HG02938 (cell line): ENCODE results near the gene CEP85L.

Experiments
- ATAC-seq: cut with Tn5 transposase; IDR thresholded peaks from one replicate; pipeline ENCODE4 v1.9.1; 2021; ENCODE audit warnings: mild to moderate bottlenecking, moderate library complexity; ENCODE audit not compliant: unreplicated experiment

The CEP85L gene

DNA sequence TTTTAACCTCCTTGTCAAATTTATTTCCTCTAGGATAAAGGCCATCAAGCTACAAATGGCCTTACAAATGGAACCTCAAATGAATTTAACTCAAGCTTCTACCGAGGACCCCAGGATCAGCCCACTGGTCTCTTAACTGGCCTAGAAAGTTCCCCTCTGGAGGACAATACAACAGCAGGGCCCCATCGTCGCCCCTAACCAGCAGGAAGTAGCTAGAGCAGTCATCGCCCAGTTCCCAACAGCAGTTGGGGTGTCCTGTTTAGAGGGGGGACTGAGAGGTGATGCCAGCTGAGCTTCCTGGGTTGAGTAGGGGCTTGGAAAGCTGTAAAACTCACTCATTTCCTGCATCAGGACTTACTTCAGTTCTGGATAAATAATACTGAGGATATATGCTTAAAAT lies 25.6 kb downstream of the CEP85L start:
- no peak for ATAC-seq

DNA sequence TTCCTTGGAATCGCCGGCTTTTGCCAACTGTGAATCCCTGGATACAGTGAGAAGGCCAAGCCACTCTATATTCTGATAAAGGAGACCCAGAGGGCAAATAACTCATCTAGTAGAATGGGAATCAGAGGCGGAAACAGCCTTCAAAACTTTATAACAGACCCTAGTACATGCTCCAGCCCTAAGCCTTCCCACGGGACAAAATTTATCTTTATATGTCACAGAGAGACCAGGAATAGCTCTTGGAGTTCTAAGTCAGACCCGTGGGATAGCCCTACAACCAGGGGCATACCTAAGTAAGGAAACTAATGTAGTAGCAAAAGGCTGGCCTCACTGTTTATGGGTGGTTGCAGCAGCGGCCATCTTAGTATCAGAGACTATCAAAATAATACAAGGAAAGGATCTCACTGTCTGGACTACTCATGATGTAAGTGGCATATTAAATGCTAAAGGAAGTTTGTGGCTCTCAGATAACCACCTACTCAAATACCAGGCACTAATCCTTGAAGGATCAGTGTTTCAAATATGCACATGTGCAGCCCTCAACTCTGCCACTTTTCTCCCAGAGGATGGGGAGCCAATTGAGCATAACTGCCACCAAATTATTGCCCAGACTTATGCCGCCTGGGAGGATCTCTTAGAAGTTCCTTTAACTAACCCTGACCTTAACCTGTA lies 29.5 kb downstream of the CEP85L start:
- ATAC-seq, result no peak

DNA sequence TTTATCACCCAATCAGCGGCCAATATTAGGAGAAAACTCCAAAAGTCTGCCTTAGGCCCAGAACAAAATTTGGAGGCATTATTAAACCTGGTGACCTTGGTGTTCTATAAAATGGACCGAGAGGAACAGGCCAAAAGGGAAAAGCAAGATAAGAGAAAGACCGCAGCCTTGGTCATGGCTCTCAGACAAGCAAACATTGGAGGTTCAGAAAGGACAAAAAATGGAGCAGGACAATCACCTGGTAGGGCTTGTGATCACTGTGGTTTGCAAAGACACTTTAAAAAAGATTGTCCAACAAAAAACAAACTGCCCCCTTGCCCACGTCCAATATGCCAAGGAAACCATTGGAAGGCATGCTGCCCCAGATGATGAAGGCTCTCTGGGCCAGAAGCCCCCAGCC lies 31.2 kb downstream of the CEP85L start:
- ATAC-seq, result no peak

DNA sequence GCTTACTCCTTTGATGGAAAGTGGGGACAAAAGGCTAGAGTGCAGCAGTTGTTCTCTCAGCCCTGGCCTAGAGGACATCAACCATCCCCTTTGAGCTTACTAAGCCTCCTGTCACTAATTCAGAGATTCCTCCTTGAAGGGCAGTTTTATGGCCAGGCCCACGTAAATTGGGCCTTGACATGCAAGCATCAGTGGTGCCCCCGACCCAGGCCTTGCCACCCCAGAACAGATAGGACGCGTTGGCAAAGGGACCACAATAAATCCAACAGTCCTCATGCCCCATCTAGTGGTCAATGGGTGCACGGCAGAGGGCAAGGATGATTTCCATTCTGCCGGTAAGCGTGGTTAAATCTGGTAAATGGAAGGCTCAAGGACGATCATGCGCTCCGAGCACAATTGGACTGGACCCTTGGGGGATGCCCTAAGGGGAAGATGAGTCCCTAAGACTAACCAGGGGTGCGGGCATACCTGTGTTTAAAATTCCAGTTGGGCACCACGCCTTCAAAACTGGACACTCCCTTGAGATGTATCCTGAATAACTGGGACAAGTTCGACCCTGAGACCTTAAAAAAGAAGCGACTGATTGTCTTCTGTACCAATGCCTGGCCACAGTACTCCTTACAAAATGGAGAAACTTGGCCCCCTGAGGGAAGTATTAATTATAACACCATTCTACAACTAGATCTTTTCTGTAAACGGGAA lies 32.6 kb downstream of the CEP85L start:
- ATAC-seq, result peak; percentile 95

DNA sequence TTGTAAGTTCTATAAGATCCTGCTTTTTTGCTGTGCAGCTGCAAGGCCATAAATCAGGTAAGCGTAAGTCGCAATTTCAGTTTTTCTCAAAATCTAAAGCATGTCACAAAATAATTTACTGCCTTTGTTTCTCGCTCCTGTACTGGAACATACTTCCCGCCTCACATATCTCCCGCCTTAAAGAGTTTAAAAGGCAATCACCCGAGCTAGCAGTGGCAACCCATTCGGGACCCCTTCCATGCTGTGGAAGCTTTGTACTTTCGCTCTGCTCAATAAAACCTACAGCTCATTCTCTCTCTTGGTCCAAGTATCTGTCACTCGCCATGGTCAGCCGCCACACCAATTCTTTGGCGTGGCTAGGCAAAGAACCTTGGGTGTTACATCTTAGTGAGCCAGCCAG lies 34.0 kb downstream of the CEP85L start:
- ATAC-seq, result no peak

DNA sequence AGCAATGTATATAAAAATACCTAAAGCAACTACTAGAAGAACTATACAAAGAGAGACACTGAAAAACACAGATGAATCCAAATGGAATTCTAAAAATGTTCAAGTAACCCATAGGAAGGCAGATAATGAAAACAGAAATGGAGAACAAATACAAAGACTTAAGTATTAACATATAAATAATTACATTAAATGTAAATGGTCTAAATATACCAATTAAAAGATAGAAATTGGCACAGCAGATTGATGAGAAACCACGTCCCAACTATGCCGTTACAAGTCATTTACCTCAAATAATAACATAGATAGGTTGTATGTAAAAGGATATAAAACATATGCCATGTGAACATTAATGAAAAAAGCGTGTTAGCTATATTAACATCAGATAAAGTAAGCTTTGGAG lies 40.1 kb downstream of the CEP85L start:
- no peak for ATAC-seq

DNA sequence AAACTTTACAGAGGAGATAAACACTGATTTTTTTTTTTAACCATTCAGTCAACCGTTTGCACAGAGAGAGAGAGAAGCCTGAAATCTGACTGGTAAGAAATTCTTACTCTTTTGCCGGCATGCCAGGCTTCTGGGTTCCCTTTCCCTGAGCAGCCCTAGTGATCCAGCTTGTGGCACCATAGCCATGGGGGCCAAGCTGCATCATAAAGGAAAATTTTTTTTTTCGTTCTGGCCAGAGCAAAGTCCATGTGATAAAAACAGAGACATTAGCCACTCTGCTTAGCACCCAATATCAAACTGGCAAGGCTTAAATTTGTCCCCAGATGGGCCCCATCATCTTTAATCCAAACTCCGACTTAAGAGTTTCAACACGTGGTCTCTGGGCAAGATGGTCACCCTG lies 44.5 kb downstream of the CEP85L start:
- no peak for ATAC-seq

DNA sequence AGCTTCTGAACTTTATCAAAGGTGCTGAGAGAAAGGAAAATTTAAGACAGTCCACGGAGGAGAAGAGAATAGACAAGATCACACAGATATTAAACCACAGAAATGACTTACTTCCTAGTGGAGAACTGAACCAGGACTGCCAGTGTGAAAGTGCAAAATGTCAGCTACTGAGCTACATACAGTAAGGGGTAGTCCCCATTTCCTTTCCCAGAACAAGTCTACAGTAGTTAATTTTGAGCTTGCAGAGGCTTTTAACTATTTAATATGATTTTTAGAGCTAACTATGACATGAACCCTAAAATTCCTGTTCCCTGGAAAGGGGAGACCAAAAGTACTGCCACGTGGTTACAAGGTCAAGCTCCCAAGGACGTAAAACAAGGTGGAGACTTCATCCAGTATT lies 45.1 kb downstream of the CEP85L start:
- ATAC-seq, result no peak

DNA sequence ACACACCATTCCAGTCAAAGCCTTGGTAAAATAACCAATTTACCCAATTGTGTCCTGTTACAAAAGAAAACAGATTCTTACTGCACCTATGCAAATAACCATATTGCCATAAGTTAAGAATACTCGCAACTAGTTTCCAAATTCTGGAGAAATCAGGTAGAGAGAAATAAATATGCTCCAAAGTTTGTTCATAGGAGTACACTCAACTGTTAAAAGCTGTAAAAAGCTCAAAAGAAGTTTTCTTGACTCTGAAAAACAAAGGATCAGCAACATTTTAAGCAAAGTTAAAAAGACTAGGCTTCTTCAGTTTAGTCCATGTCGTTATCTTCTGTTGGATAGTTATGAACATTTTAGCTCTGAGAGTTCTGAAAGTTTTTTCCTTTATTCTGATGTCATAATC lies 48.0 kb downstream of the CEP85L start:
- no peak for ATAC-seq

DNA sequence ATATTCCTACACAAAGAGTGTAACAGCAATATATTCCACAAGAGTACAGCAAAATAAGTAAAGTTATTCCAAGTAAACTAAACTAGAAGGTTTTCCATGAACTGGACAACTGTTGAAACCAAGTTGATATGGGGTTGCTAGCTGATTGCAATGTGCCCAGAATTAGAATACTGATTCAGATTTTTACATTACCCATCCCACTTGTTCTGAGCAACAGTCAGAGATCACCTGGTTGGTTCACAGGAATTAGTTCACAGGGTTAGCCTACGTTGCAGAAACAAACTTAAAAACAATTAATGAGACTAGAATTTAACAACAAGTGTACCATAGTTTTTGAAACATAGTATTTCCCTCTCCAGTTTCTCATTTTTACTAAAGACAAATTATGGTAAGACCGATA lies 49.1 kb downstream of the CEP85L start:
- ATAC-seq, result no peak

DNA sequence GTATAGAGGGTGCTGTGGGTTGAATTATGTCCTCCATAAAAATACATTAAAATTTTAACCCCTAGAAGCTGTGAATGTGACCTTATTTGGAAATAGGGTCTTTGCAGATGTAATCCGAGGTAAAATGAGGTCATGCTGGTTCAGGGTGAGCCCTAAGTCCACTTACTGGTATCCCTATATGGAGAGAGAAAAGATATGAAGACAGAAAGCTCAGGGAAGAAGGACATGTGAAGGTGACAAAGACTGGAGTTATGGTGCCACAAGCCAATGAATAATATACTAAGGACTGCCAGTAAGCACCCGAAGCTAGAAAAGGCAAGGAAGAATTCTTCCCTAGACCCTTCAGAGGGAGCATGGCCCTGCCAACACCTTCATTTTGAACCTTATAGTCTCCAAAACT lies 53.1 kb downstream of the CEP85L start:
- ATAC-seq, result no peak

DNA sequence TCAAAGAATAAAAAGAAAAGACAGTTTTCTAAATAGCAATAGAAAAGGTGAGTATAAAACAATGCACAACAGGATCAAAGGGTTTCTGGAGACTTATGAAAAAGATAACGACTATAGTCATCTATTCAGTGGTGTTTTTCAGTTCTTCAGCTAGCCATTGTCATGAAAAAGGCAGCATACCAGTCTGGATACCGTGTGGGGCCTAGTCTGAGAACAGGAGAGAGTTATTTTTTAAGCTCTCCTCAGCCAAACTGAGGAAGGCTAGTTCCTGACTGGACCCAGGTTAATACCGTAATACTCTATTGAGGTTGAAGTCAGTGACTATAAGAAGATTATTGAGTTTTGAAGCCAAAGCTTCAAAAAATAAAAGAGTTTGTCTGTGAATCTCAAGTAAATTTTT lies 53.8 kb downstream of the CEP85L start:
- ATAC-seq, result no peak

DNA sequence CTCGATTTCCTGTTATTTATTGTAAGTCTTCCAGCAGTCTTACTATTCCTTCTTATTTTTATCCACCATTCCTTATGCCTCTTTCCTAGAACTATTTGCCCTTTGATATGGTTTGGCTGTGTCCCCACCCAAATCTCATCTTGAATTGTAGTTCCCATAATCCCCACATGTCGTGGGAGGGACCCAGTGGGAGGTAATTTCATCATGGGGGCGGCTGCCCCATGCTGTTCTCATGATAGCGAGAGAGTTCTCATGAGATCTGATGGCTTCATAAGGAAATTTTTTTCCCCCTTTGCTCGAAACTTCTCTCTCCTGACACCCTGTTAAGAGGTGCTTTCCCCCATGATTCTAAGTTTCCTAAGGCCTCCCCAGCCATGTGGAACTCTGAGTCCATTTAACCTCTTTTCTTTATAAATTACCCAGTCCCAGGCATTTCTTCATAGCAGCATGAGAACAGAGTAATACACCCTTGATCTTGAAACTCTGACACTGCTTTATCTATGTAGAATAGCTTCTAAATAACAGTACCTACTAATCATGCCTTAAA lies 54.5 kb downstream of the CEP85L start:
- no peak for ATAC-seq

DNA sequence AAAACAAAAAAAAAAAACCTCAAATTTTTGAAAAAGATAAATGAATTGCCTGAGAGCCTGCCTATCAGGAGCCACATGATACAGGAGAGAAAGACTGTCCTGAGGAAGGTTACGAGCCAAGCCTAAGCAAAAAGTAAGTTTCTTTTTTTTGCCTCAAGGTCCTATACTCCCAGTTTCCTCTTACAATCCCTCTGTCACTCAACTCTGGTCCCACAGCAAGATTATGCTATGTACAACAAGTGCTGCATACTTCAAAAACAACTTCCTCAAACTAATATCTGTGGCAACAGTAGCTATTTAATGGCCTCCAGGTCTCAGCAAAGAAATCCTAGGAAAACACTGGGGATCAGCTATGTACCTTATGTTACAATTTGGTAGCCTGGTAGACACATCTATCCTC lies 56.5 kb downstream of the CEP85L start:
- no peak for ATAC-seq

DNA sequence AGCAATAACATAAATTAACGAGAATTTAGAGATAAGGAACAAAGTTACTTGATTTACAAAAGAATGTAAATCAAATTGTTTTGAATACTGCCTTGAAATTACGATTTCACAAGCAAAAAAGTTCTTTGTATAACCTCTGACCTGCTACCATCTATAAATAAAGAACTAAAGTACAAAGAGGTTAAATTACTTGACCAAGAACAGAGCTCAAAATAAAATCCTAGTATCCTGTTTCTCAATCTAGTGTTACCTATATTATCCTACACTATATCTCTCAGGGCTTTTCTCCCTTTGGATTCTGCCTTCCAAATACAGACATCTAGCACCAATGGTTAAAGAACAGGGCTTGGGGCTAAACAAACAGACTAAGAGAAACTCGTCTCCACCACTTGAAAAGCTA lies 59.5 kb downstream of the CEP85L start:
- no peak for ATAC-seq

DNA sequence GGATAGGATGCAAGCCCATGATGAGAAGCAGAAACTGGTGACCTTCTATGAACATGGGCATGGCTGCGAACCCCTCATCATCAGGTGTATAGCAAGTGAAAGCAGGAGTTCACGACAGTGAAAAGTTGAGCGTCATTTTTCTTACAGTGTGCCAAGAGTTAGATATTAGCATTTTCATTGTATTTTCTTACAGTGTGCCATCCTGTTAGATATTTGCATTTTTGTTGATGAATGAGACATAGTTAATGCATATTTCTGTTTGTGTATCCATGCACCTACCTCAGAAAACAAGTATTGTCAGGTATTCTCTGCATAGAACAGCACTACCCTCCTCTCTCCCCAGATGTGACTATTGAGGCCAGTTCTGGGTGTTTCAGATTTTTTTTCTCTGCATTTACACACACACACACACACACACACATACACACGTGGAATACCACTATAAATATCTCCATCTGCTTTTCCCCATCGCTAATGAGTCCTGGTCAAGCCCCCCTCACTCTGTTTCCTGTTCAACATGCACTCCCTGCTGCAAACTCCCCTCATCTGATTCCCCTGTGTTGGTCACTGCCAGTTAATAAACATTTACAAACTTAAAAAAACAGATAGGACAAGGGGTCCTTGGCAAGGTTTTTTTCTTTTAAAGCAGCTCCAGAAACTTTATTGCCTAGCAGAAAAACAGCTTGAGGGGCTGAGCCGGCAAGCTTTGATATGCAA lies 61.6 kb downstream of the CEP85L start:
- ATAC-seq, result no peak

DNA sequence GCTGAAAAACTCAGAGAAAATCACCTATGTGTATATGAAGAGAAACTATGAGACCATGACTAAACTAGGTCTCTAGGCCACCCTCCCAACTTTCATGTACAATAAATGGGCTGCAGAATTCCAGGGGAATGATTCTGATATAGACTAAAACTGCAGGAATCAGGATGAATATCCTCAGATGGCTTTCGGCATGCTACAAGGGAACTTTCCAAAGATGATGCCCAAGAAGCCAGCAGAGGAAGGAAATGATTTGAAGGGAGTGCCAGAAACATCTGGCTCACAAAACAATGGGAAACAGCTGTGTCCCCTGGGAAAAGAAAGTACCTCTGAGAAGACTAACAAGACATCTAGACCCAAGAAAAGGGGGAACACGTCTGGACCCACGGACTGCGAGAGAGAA lies 62.2 kb downstream of the CEP85L start:
- ATAC-seq, result no peak

DNA sequence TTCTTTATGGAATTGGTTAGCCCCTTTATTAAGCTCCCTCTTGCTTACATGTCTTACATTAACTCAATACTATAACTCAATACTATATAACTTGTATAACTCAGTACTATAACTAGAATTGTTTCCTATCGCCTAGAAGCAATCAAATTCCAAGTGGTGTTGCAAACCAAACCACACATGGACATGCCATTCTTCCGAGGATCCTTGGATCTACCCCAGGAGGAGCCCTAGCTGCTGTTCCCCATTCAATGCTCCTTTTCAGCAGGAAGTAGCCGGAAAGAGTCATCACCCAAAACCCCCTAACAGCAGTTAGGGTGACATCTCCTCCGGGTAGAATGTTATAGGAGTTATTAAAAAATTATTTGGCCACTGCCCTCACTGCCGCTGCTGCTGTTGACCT lies 62.8 kb downstream of the CEP85L start:
- ATAC-seq, result no peak

DNA sequence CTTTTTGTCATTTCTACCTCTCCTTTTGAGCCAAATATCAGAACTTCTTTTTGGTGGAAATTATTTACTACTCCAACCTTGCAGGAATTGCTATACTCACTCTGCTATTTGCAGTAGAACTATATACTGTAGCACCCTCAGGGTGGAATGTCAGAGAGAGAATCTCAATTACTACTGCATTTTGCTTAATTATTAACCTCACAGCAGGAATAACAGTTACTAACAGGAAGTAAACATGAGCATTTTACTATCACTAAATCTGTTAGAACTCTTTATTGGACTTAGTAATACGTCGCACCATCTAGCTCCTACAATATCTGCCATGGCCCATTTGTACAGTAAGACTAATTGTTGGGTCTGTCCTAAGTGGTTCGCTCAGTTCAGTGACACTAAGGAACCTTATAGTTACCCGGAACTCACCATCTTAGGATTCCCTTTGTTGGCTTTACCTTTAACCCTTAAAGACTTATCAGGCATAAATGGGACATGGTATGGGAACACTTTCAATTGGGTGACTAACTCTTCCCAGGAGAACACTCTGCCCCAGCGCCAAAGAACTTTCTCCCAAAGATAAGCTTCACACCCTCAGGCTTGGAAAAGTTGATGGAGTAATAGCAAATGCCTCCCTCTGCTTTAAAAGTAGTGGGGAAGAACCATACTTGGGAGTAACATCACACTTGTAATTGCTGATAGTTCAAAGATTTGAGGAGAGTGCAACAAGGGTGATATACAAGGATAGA lies 64.5 kb downstream of the CEP85L start:
- no peak for ATAC-seq

DNA sequence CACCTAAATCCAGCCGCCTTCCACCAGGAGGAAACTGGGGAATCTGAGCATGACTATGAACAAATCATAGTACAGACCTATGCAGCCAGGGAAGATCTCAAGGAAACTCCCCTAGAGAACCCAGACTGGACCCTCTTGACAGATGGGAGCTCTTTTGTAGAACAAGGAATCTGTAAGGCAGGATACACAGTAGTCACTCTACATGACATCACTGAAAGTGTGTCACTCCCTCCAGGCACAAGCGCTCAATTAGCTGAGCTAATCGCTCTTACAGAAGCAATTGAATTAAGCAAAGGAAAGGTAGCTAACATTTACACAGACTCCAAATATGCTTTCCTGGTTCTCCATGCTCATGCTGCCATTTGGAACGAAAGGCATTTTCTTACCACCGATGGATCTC lies 66.5 kb downstream of the CEP85L start:
- no peak for ATAC-seq

DNA sequence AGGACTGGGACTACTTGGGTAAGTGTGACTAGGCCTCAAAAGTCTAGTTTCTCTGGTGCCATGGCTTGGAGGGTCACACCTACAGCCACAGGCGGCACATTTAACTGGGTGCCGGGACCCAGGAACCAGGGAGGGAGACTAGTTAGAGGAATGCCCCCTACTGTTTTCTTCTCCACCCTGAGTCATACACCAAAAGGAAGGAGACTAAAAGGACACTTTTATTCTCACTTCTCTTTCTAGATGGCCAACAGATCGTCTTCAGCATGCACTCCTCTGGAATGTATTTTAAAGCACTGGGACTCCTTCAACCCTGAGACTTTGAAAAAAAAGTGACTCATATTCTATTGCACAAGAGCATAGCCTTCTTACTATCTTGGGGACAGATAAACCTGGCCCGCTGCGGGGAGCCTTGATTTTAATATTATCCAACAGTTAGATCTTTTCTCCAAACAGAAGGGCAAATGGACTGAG lies 69.9 kb downstream of the CEP85L start:
- ATAC-seq, result no peak
